GM12878 (cell line): Measurements from ENCODE around the gene CFAP410. TPM values are rescaled to one million over a fixed set of nuclear protein-coding genes. Genes with fewer than 3 reads are reported as not detected.
A peak's percentile ranks its signal among the peaks of the same experiment; 100 is the strongest.

Experiments
- ATAC-seq: fragments of 200-7000 bp; cut with Tn5 transposase; 3 replicates; pipeline ENCODE4 v1.9.1; 2020; ENCODE audit warnings: mild to moderate bottlenecking, moderate library complexity
- BruUV-seq: library from RNA; stranded (reverse); fragments of 400-500 nt; replicated peaks from 2 replicates; lab custom pipeline; 2021; lab: Mats Ljungman, UMichigan
- CTCF ChIA-PET: fragments of 300-600 bp; sonication (Branson Sonifier 250); formaldehyde crosslinking; extraction: SDS; loops from one replicate; lab custom pipeline; 2021; ENCODE audit warnings: inconsistent platforms; lab: Yijun Ruan, JAX
- POLR2A ChIA-PET: fragments of 350-600 bp; formaldehyde crosslinking; extraction: SDS; loops from one replicate; lab custom pipeline; 2021; ENCODE audit warnings: inconsistent platforms; lab: Charles Lee
- RAD21 ChIA-PET: fragments of 300-600 bp; sonication (Branson Sonifier 250); formaldehyde crosslinking; loops from one replicate; lab custom pipeline; 2023; ENCODE audit warnings: antibody characterized with exemption; ENCODE audit not compliant: unreplicated experiment; lab: Charles Lee
- SMC1A ChIA-PET: fragments of 300-600 bp; sonication (Branson Sonifier 250); formaldehyde crosslinking; loops from one replicate; lab custom pipeline; 2023; ENCODE audit not compliant: unreplicated experiment, uncharacterized antibody; lab: Charles Lee
- DNase-seq: peaks from one replicate; pipeline ENCODE4 v3.0.0-alpha.2; 2011; ENCODE audit warnings: low read depth, low spot score
- FAIRE-seq: peaks from 3 replicates; lab custom pipeline; 2011; peaks lifted over from hg19 to GRCh38; lab: Jason Lieb, UNC
- H2AFZ ChIP-seq: 2 replicates; pipeline ENCODE4 v1.6.0; 2011; ENCODE audit warnings: low read depth, low read length, control low read depth; ENCODE audit not compliant: control insufficient read depth
- H3K27ac ChIP-seq: 2 replicates; pipeline ENCODE4 v1.5.1; 2011; ENCODE audit warnings: control low read depth; ENCODE audit not compliant: control insufficient read depth, insufficient read depth
- H3K27me3 ChIP-seq, 2 experiments: replicated peaks in 1 of 2; 2 replicates each; pipeline versions ENCODE4 v1.6.0 to v1.6.1; 2011; ENCODE audit warnings: low read length in 1 of 2; ENCODE audit not compliant: control insufficient read depth in 2 of 2, insufficient read depth in 2 of 2
- H3K36me3 ChIP-seq, 2 experiments: 2 replicates each; pipeline ENCODE4 v1.5.1; 2011; ENCODE audit warnings: low read length in 1 of 2; ENCODE audit not compliant: control insufficient read depth in 2 of 2, insufficient read depth in 2 of 2
- H3K4me1 ChIP-seq: 2 replicates; pipeline ENCODE4 v1.6.1; 2011; ENCODE audit warnings: mild to moderate bottlenecking, low read length, moderate library complexity, mixed read lengths; ENCODE audit not compliant: control insufficient read depth, insufficient read depth
- H3K4me2 ChIP-seq: 2 replicates; pipeline ENCODE4 v1.6.0; 2011; ENCODE audit warnings: control low read depth; ENCODE audit not compliant: control insufficient read depth, insufficient read depth
- H3K4me3 ChIP-seq: fragments of 200-600 bp; sonication (generic); 2 replicates; pipeline ENCODE4 v1.5.1; 2016
- H3K79me2 ChIP-seq: 2 replicates; pipeline ENCODE4 v1.6.0; 2011; ENCODE audit warnings: low read length; ENCODE audit not compliant: control insufficient read depth, insufficient read depth
- H3K9ac ChIP-seq: 2 replicates; pipeline ENCODE4 v1.8.0; 2011; ENCODE audit warnings: low read length, control low read depth, mixed read lengths; ENCODE audit not compliant: control insufficient read depth, insufficient read depth
- H3K9me3 ChIP-seq: replicated peaks from 3 replicates; pipeline ENCODE4 v1.5.1; 2011; ENCODE audit warnings: mild to moderate bottlenecking, low read length; ENCODE audit not compliant: control insufficient read depth, insufficient read depth
- H4K20me1 ChIP-seq: 2 replicates; pipeline ENCODE4 v1.6.0; 2011; ENCODE audit not compliant: control insufficient read depth, insufficient read depth
- ATF7 ChIP-seq: fragments of 450-650 bp; IDR thresholded peaks from 2 replicates; pipeline ENCODE4 v1.6.1; 2016; ENCODE audit warnings: low read depth, mild to moderate bottlenecking
- MAX ChIP-seq: IDR thresholded peaks from 2 replicates; pipeline ENCODE4 v1.6.1; 2012; ENCODE audit warnings: low read depth, low read length, improper control_type of control experiment
- POLR2A ChIP-seq: IDR thresholded peaks from 2 replicates; pipeline ENCODE4 v1.6.1; 2011; ENCODE audit warnings: low read depth, mild to moderate bottlenecking, low read length
- SUZ12 ChIP-seq: fragments of 200-600 bp; sonication (generic); IDR thresholded peaks from one replicate; pipeline ENCODE4 v1.6.1; 2018; ENCODE audit warnings: antibody characterized with exemption, mild to moderate bottlenecking; ENCODE audit not compliant: unreplicated experiment
- WGBS: methylation state at CpG from one replicate; pipeline ENCODE4 v1.1.6; 2016; ENCODE audit warnings: low lambda C conversion rate; ENCODE audit not compliant: insufficient replicate concordance, insufficient coverage; ENCODE audit errors: missing lambda C conversion rate; 5-methylcytosine and 5-hydroxymethylcytosine counted together
- in situ Hi-C: fragments of 300-500 bp; cut with MboI; formaldehyde crosslinking; loops from 9 replicates; pipeline ENCODE4 v1.14.3; 2018; ENCODE audit warnings: mixed read lengths
- intact Hi-C: fragments of 100-400 bp; cut with micrococcal nuclease; formaldehyde crosslinking; loops from one replicate; pipeline ENCODE4 v1.14.2; 2022; ENCODE audit not compliant: unreplicated experiment
- polyA plus RNA-seq, 11 experiments: library from polyadenylated mRNA; depleted of rRNA in 4 of 11; unstranded in 6 of 11; stranded (reverse) in 5 of 11; fragments of >200 nt; fragmentation: Nextera tagmentation in 4 of 11; fragmentation: Illumina TruSeq in 1 of 11; extraction: Ambion mirVana in 4 of 11; extraction: Trizol in 1 of 11; gene quantifications; 1 replicate in 1 of 11; 2 replicates in 10 of 11; pipeline versions ENCODE4 v1.2.1 to v1.2.3, GENCODE V29; 2011 to 2016; ENCODE audit warnings: inconsistent platforms in 2 of 11, missing spikeins in 2 of 11, low read depth in 1 of 11
- total RNA-seq, 4 experiments: library from RNA; depleted of rRNA in 3 of 4; stranded (reverse); fragments of >200 nt in 3 of 4; fragmentation: Illumina TruSeq in 1 of 4; extraction: Trizol in 1 of 4; gene quantifications; 2 replicates each; pipeline versions ENCODE4 v1.2.1 to v1.2.3, GENCODE V29; 2013 to 2021

Gene CFAP410
- total and polyA plus RNA-seq, 10 of the 15 experiments (the other 5 are each of a cell fraction or from before 2014, with no cell fraction given): 0.14 to 24.8 (median 11.3) TPM

- Histone ChIP-seq H3K79me2 (no peaks in the 10 kb centered on the region), H3K36me3 (peaks cover 17 to 37% of the 10 kb centered on the region in 2 experiments; a peak in 3 of 4 replicates), H3K9ac (no peak overlapping the region), H3K4me2 (no peak overlapping the region), H3K4me1 (no peaks in the 10 kb centered on the region), H3K4me3 (no peak overlapping the region), H4K20me1 (no peaks in the 10 kb centered on the region), H3K27me3 (no peaks in the 10 kb centered on the region), H2AFZ (no peak overlapping the region), H3K27ac (no peak overlapping the region), H3K9me3 (no peaks in the 10 kb centered on the region)
- DNase-seq (no peak), ATAC-seq (no peak), FAIRE-seq (no peak)
- CTCF ChIA-PET: no interaction called here
- intact Hi-C loops: no loop called here
- 92% methylated on average over 25 of the region's 25 CpGs for WGBS
- BruUV-seq: no TSS peak
- in situ Hi-C loops: no loop called here
- POLR2A ChIA-PET: no interaction called here
- SMC1A ChIA-PET: no interaction called here
- TF ChIP-seq POLR2A (peak; percentile 61), MAX (no peak), SUZ12 (no peak)
- RAD21 ChIA-PET: no interaction called here
These were observed 20.5 kb downstream of the CFAP410 start for GRCh38 chr21:44318489-44319285.

GRCh38 chr21:44317871-44318270 lies 21.3 kb downstream of the CFAP410 start:
- H3K4me3 ChIP-seq: no peak overlapping the region
- ATAC-seq (no peak), DNase-seq (no peak)
- H3K36me3 ChIP-seq: peaks cover 19 to 45% of the 10 kb centered on the region in 2 experiments; a peak in 3 of 4 replicates
- in situ Hi-C loops: no loop called here
- TF ChIP-seq ATF7: no peak
- peak; percentile 45; the same call in 1 of the 2 replicates for TF ChIP-seq POLR2A
- TF ChIP-seq, all 136 proteins: peak for 1
- Histone ChIP-seq H3K4me1 (no peaks in the 10 kb centered on the region), H3K9ac (no peak overlapping the region), H3K4me2 (no peak overlapping the region), H4K20me1 (no peaks in the 10 kb centered on the region), H3K79me2 (no peaks in the 10 kb centered on the region), H2AFZ (no peak overlapping the region), H3K9me3 (no peaks in the 10 kb centered on the region), H3K27me3 (no peaks in the 10 kb centered on the region), H3K27ac (no peak overlapping the region)
- 95% methylated on average over 22 of the region's 22 CpGs for WGBS
- no TSS peak for BruUV-seq
- ChIA-PET CTCF (no interaction called here), POLR2A (no interaction called here), SMC1A (no interaction called here), RAD21 (no interaction called here)
- intact Hi-C loops: no loop called here
- no peak for FAIRE-seq
